ENCODE results near the gene CAMTA1. TPM values are rescaled to one million over a fixed set of nuclear protein-coding genes. Genes with fewer than 3 reads are reported as not detected.

The CAMTA1 gene
- total RNA-seq, 1 donor: 56.1 TPM

DNA sequence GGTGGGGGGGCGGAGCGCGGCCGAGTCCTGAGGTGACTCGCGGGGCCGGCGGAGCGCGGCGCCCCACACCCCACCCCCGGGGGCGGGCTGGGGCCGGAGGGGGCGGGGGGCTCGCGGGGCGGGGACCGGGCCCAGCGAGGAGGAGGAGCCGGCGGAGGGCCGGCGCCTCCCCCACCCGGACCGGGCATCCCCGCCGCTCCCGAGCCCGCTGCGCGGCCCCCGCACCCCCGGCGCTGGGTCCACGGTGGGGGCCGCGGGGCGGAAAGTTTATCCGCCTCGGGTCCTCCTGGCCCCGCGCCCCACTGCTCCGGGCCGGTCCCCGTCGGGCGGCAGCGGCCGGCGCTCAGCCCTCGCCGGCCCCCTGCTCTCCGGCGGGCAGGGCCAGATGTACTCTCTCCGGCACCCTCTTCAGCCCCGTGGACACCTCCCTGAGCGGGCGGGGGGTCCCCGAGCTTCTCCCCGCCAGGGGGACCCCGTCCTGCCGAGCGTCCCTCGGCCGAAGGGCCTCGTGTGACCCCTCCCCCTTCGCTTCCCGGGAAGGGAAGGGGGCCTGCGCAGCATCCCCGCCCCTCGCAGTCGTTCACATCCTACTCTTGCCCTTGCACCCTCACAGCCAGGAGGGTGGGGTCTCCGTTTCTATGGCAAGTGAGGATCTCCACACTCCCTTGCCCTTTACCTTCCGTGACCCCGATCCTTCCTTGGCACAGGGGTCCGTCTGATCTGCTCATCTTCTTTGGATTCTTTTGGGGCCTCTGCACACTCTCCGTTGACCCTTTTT, 663 bp downstream of the CAMTA1 start:
- peak; percentile 24 for DNase-seq (ENCODE audit: low read depth)
- H3K4me3 ChIP-seq (ENCODE audit: low read depth, low read length): peak overlapping the region; percentile 76
- TF ChIP-seq CTCF (IDR thresholded peaks at IDR 0.05; ENCODE audit: insufficient read depth, low read depth, low read length): no peak

DNA sequence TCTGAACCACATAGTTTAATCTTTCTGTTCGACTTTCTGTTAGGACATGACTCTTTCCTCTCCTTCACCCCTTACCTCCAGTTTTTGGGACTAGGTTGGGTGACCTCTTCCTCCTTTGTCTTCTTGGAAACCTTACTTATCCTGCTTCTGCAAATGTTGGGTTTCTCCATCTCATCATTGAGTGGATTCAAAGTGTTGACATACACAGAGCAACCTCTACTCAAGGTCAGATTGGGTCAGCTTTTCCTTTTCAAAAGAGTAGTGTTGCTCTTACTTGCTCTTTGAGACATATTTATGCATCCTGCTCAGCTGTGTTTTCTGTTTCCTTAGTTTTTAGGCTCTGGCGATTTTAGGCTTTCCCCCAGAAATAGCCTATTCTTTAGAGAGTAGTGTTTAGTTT, 3.7 kb downstream of the CAMTA1 start:
- H3K4me3 ChIP-seq (ENCODE audit: low read depth, low read length): no peak overlapping the region
- DNase-seq (ENCODE audit: low read depth): no peak
- TF ChIP-seq CTCF (IDR thresholded peaks at IDR 0.05; ENCODE audit: insufficient read depth, low read depth, low read length): no peak

- H3K4me3 ChIP-seq (ENCODE audit: low read depth, low read length): no peak overlapping the region
- DNase-seq (ENCODE audit: low read depth): no peak
- no peak for TF ChIP-seq CTCF (IDR thresholded peaks at IDR 0.05; ENCODE audit: insufficient read depth, low read depth, low read length)
Observed at GRCh38 chr1:6790146-6790545, 4.9 kb downstream of the CAMTA1 start.

- peak; percentile 73 for DNase-seq (ENCODE audit: low read depth)
- TF ChIP-seq CTCF (IDR thresholded peaks at IDR 0.05; ENCODE audit: insufficient read depth, low read depth, low read length): peak; percentile 46
- H3K4me3 ChIP-seq (ENCODE audit: low read depth, low read length): no peak overlapping the region
Observed at GRCh38 chr1:6794164-6794563, 8.9 kb downstream of the CAMTA1 start.

DNA sequence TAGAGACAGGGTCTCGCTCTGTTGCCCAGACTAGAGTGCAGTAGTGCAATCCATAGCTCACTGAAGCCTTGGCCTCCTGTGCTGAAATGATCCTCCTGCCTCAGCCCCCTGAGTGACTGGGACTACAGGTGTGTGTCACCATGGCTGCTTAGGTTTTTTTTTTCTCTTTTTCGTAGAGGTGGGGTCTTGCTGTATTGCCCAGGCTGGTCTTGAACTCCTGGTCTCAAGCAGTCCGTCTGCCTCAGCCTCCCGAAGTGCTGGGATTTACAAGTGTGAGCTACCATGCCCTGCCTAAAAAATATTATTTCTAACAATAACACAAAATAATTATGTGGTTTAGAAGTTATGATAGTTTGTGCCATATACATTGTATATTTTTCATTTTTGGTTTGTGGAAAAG, 9.9 kb downstream of the CAMTA1 start:
- no peak overlapping the region for H3K4me3 ChIP-seq (ENCODE audit: low read depth, low read length)
- no peak for TF ChIP-seq CTCF (IDR thresholded peaks at IDR 0.05; ENCODE audit: insufficient read depth, low read depth, low read length)
- DNase-seq (ENCODE audit: low read depth): no peak

GRCh38 chr1:6795661-6796060, 10.4 kb downstream of the CAMTA1 start:
- TF ChIP-seq CTCF (IDR thresholded peaks at IDR 0.05; ENCODE audit: insufficient read depth, low read depth, low read length): no peak
- H3K4me3 ChIP-seq (ENCODE audit: low read depth, low read length): no peak overlapping the region
- peak; percentile 92 for DNase-seq (ENCODE audit: low read depth)

GRCh38 chr1:6796095-6796494, 10.8 kb downstream of the CAMTA1 start:
- H3K4me3 ChIP-seq (ENCODE audit: low read depth, low read length): no peak overlapping the region
- DNase-seq (ENCODE audit: low read depth): no peak
- TF ChIP-seq CTCF (IDR thresholded peaks at IDR 0.05; ENCODE audit: insufficient read depth, low read depth, low read length): no peak

All from fibroblast of villous mesenchyme (primary cell).